ENCODE measurements around the gene SOX13.
A peak's percentile ranks its signal among the peaks of the same experiment; 100 is the strongest.

SOX13 gene

DNA sequence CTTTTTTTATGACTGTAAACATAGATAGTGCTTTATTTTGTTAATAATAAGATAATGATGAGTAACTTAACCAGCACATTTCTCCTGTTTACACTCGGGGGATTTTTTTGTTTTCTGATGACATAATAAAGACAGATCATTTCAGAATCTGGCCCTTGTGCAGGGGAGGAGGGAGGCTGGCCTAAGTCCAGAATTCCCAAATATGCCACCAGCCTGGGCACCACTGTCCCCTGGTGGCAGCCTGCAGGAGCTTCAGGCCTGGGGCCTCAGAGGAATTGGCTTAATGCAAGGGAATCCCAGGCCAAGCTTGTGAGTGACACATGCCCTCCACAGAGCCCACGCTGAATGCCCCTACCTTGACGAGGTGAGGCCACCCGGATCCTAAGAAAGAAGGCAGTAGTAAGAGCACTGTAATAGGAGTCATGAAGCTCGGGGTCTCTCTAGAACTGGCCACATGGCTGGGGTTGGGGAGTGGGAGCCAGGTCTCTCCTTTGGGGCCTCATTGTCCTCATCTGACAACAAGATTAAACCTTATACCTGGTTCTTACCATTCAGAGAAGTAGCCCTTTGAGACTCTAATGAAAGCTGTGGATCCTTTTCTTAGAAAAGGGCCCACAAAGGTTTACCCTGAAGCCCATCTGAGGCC is 54.8 kb downstream of the SOX13 start:
- TF ChIP-seq, protein P1, sequence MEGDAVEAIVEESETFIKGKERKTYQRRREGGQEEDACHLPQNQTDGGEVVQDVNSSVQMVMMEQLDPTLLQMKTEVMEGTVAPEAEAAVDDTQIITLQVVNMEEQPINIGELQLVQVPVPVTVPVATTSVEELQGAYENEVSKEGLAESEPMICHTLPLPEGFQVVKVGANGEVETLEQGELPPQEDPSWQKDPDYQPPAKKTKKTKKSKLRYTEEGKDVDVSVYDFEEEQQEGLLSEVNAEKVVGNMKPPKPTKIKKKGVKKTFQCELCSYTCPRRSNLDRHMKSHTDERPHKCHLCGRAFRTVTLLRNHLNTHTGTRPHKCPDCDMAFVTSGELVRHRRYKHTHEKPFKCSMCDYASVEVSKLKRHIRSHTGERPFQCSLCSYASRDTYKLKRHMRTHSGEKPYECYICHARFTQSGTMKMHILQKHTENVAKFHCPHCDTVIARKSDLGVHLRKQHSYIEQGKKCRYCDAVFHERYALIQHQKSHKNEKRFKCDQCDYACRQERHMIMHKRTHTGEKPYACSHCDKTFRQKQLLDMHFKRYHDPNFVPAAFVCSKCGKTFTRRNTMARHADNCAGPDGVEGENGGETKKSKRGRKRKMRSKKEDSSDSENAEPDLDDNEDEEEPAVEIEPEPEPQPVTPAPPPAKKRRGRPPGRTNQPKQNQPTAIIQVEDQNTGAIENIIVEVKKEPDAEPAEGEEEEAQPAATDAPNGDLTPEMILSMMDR (IDR thresholded peaks at IDR 0.05) = peak; percentile 100

DNA sequence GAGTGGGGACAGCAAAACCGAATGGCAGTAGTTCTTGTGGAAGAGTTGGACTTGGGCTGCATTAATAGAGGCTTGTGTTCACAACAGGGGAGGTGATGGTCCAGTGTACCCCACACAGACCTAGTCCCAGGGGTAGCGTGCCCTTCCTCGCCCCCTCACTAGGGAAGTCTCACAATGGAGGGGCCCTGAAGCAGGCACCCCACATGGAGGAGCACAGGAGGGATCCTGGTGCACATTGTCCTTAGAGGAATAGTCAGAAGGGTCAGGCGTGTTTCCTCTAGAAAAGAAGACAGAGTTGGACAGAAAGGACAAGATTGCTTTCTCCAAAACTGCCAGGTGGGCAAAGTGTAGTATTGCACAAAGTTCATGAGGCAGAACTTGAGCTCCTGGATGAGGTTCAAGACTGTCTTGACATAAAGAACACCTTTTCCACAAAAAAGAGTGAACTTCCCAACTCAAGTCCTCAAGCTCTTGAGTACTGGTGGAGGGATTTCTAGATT is 55.6 kb downstream of the SOX13 start:
- TF ChIP-seq, protein P1 (IDR thresholded peaks at IDR 0.05) = no peak

DNA sequence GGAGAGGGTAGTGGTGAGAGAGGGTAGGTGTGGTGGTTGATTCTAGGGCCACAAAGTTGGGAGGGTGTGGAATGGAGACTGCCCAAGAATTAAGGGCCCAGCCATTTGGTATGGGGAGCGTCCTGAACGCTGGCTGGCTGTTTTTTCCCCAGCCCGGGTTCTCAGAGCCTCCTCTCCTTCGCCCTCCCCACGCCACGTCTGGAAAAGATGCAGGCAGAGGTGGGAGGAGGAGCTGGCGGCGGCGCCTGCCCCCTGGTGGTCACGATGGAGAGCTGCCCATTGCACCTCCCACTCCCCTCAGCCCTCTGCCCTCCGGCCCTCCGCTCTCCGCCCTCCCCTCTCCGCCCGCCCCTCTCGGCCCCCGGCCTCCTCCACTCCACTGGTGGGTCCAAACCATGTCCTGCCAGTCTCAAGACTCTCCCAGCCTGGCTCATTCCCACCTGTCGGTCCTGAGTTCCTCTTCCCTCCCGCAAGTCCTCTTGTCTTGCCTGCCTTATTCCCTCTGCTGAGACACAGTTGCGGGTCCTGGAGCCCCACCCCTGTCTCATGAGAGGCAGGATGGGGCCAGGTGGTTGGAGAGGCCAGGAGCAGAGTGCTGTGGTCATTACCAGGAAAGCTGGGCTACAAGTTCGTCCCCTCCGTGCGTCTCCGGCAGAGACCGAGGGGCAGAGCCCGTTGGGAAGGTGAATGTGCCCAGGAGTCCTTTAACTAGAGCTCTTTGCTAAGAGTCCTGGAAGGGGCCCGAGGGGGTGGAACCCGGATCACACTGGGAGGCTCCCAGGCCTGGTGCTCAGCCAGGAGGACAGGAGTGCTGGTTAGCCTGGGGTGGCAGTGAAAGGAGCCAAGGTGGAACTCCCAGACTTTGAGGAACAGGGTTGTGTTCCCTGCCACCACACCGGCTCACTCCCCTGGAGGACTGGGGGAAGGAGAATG is 56.3 kb downstream of the SOX13 start:
- TF ChIP-seq, protein P1 (IDR thresholded peaks at IDR 0.05) = peak; percentile 92

DNA sequence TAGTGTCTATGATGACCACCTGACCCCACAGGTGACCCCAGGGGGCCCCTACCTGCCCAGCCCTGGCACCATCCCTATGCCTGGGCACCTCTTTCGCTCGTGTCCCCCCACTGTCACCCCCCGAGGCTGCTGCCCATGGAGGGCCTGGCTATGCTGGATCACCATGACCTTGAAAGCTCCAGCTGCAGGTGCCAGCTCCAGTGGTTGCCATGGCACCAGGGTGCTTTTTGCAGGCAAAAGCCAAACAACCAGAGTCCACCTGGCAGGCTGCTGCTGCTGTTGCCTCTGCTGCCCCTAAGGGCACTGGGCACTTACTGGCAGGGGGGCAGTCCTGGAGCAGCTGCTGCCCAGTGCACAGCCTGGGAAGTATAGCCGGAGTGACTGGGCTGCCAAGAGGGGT is 57.3 kb downstream of the SOX13 start:
- TF ChIP-seq, protein P1 (IDR thresholded peaks at IDR 0.05) = no peak

DNA sequence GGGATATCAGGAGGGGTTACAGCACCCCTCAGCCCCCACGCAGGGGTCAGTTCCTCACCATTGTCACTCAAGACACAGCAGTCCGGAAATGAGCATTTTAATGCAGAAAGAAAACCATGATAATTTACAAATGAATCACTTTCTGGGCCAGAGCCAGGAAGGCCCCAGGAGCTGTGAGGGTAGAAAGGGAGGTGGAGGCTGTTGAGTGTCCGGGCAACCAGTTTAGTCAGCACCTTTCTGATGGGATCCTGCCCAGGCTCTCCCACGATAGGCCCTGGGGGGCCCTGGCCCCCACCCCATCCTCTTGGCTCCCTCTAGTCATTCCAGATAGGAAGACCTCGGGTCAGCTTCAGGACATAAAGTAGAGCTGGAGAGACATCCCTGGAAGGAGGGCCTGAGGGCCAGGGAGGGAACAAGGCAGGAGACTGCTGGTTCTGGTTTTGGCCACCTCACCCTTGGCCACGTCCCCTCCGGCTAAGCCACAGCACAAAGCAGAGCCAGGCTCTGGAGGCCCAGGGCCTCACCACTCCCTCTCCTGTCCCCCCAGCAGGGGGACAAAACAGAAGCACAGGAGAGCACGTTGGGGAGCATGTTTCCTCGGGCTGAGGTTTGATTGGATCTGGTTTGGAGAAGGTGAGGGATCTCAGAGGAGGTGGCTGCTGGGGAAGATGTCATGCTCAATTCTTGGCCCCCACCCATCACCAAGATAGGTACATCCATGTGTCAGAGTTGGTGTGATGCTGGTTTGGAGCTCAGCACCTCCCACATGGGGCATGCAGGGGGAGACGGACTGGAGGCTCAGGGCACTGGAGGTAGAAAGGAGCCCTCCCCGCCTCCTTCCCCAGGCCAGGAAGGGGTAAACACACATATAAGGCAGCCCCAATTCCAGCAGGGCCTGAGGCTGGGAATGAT is 58.3 kb downstream of the SOX13 start:
- TF ChIP-seq, protein P1 (IDR thresholded peaks at IDR 0.05) = no peak

DNA sequence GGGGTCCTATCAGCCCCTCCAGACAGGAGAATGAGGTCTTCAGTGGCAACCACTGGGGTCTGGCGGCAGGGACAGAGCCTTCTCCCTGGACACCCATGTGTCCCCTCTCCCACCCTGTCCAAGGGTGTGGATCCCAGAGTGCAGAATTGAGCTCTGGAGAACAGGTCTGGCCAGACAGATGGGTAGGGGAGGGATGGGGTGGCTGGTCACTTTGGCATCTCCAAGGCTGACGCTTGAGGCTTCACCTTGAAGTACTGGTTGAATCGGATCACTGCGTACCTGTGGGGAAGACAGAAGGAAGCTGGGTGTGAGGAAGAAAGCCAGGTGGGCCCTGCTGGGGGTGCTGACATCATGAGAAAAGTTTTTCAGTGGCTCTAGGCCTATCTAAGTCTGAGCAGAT is 59.1 kb downstream of the SOX13 start:
- TF ChIP-seq, protein P1 (IDR thresholded peaks at IDR 0.05) = no peak

DNA sequence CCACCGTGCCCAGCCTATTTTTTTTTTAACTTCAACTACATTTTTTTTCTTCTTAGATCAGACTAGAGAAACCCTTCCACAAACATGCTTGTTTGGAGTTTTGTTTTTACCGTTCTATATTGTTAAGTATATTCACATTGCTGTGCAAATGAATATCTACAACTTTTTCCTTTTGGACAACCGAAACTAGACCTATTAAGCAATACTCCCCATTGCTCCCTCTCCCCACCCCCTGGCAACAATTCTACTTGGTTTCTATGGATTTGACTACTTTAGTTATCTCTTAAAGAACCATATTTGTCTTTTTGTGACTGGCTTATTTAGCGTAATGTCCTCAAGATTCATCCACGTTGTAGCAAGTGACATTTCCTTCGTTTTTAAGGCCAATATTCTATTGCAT is 59.8 kb downstream of the SOX13 start:
- TF ChIP-seq, protein P1 (IDR thresholded peaks at IDR 0.05) = no peak
